Ovary (tissue), 3 donors: ENCODE data around the gene PGAP6.

Source experiments
- CTCF ChIP-seq, 3 donors: fragments of 450-650 bp in 2 of 3; fragments of 200-600 bp in 1 of 3; IDR thresholded peaks; one replicate each; pipeline versions ENCODE4 v1.5.1 to v1.8.0; 2016 to 2022; ENCODE audit warnings: antibody characterized with exemption in 3 of 3, mild to moderate bottlenecking in 1 of 3
- EP300 ChIP-seq: sonication (generic); formaldehyde crosslinking; IDR thresholded peaks from one replicate; pipeline ENCODE4 v1.6.1; 2017; ENCODE audit warnings: antibody characterized with exemption
- POLR2A ChIP-seq: fragments of 450-650 bp; IDR thresholded peaks from one replicate; pipeline ENCODE4 v1.6.1; 2017; ENCODE audit warnings: antibody characterized with exemption, mild to moderate bottlenecking, moderate library complexity
- donor health status: DM: no; HTN: no; CAD: no.

- no peak for TF ChIP-seq CTCF (IDR thresholded peaks at IDR 0.05)
- no peak for TF ChIP-seq EP300
- no peak for TF ChIP-seq POLR2A
Observed at GRCh38 chr16:378821-379182, 3.0 kb downstream of the PGAP6 start.
